ENCODE measurements around the gene FRAT2.

FRAT2 gene

GRCh38 chr10:97363071-97363470 lies 28.5 kb upstream of the FRAT2 start:
- H3K36me3 ChIP-seq (ENCODE audit: control insufficient read depth, low read length) = peaks cover 79% of the 10 kb centered on the region
- H3K27ac ChIP-seq (ENCODE audit: low read depth, low read length) = no peak overlapping the region
- H3K9me2 ChIP-seq (replicated peaks; ENCODE audit: control insufficient read depth, low read length) = no peaks in the 10 kb centered on the region
- no peak overlapping the region for H3K4me3 ChIP-seq (ENCODE audit: low read length)
- no peaks in the 10 kb centered on the region for H3K9me3 ChIP-seq (ENCODE audit: control insufficient read depth, insufficient read depth, low read length)
- no peaks in the 10 kb centered on the region for H3K27me3 ChIP-seq (ENCODE audit: control insufficient read depth, low read length)
- H3K79me2 ChIP-seq (ENCODE audit: control insufficient read depth, low read length) = no peaks in the 10 kb centered on the region
- H4K20me1 ChIP-seq (ENCODE audit: control insufficient read depth, insufficient read depth, low read depth, low read length) = 0 out of 2 replicates have a peak, but pooled peaks cover 5% of the 10 kb centered on the region
- peaks cover 8% of the 10 kb centered on the region for H3F3A ChIP-seq (ENCODE audit: control insufficient read depth, insufficient read depth)
- H3K4me1 ChIP-seq (ENCODE audit: control insufficient read depth, low read length) = peaks cover 26% of the 10 kb centered on the region
- TF ChIP-seq EZH2phosphoT487 (IDR thresholded peaks at IDR 0.05; ENCODE audit: borderline replicate concordance, low read length) (no peak), CTCF (IDR thresholded peaks at IDR 0.05; ENCODE audit: low read depth, low read length, poor library complexity, severe bottlenecking) (no peak)
- H3K4me2 ChIP-seq (ENCODE audit: low read length) = no peak overlapping the region

GRCh38 chr10:97362310-97363033 lies 27.9 kb upstream of the FRAT2 start:
- no peaks in the 10 kb centered on the region for H3K27me3 ChIP-seq (ENCODE audit: control insufficient read depth, low read length)
- peaks cover 26% of the 10 kb centered on the region for H3K4me1 ChIP-seq (ENCODE audit: control insufficient read depth, low read length)
- no peak overlapping the region for H3K27ac ChIP-seq (ENCODE audit: low read depth, low read length)
- 0 out of 2 replicates have a peak, but pooled peaks cover 5% of the 10 kb centered on the region for H4K20me1 ChIP-seq (ENCODE audit: control insufficient read depth, insufficient read depth, low read depth, low read length)
- H3K9me3 ChIP-seq (ENCODE audit: control insufficient read depth, insufficient read depth, low read length) = no peaks in the 10 kb centered on the region
- H3K36me3 ChIP-seq (ENCODE audit: control insufficient read depth, low read length) = peaks cover 78% of the 10 kb centered on the region
- H3K4me3 ChIP-seq (ENCODE audit: low read length) = no peak overlapping the region
- no peak overlapping the region for H3K4me2 ChIP-seq (ENCODE audit: low read length)
- H3K79me2 ChIP-seq (ENCODE audit: control insufficient read depth, low read length) = no peaks in the 10 kb centered on the region
- no peaks in the 10 kb centered on the region for H3K9me2 ChIP-seq (replicated peaks; ENCODE audit: control insufficient read depth, low read length)
- TF ChIP-seq CTCF (IDR thresholded peaks at IDR 0.05; ENCODE audit: low read depth, low read length, poor library complexity, severe bottlenecking) = no peak
- TF ChIP-seq EZH2phosphoT487 (IDR thresholded peaks at IDR 0.05; ENCODE audit: borderline replicate concordance, low read length) = no peak
- H3F3A ChIP-seq (ENCODE audit: control insufficient read depth, insufficient read depth) = peaks cover 8% of the 10 kb centered on the region

GRCh38 chr10:97361537-97361901 lies 27.0 kb upstream of the FRAT2 start:
- Histone ChIP-seq H3K36me3 (ENCODE audit: control insufficient read depth, low read length) (peaks cover 78% of the 10 kb centered on the region), H3K9me2 (replicated peaks; ENCODE audit: control insufficient read depth, low read length) (no peaks in the 10 kb centered on the region), H4K20me1 (ENCODE audit: control insufficient read depth, insufficient read depth, low read depth, low read length) (0 out of 2 replicates have a peak, but pooled peaks cover 5% of the 10 kb centered on the region), H3F3A (ENCODE audit: control insufficient read depth, insufficient read depth) (peaks cover 8% of the 10 kb centered on the region), H3K27ac (ENCODE audit: low read depth, low read length) (no peak overlapping the region), H3K9me3 (ENCODE audit: control insufficient read depth, insufficient read depth, low read length) (no peaks in the 10 kb centered on the region), H3K27me3 (ENCODE audit: control insufficient read depth, low read length) (no peaks in the 10 kb centered on the region), H3K4me1 (ENCODE audit: control insufficient read depth, low read length) (peaks cover 20% of the 10 kb centered on the region), H3K79me2 (ENCODE audit: control insufficient read depth, low read length) (no peaks in the 10 kb centered on the region), H3K4me3 (ENCODE audit: low read length) (no peak overlapping the region), H3K4me2 (ENCODE audit: low read length) (no peak overlapping the region)
- no peak for TF ChIP-seq CTCF (IDR thresholded peaks at IDR 0.05; ENCODE audit: low read depth, low read length, poor library complexity, severe bottlenecking)
- TF ChIP-seq EZH2phosphoT487 (IDR thresholded peaks at IDR 0.05; ENCODE audit: borderline replicate concordance, low read length) = no peak
